Duodenal mucosa (tissue), 2 donors: ENCODE results near the gene CAMKV.

Experiments
- H3K27ac ChIP-seq: one replicate; pipeline ENCODE4 v1.7.0; 2013; ENCODE audit warnings: low read depth, low read length
- H3K27me3 ChIP-seq, 2 donors: one replicate each; pipeline ENCODE4 v1.7.0; 2013; ENCODE audit warnings: low read length in 2 of 2, control low read depth in 1 of 2; ENCODE audit not compliant: insufficient read depth in 2 of 2, control insufficient read depth in 1 of 2
- H3K36me3 ChIP-seq, 2 donors: one replicate each; pipeline ENCODE4 v1.7.0; 2013; ENCODE audit warnings: low read length in 2 of 2, control low read depth in 1 of 2; ENCODE audit not compliant: insufficient read depth in 2 of 2, control insufficient read depth in 1 of 2
- H3K4me1 ChIP-seq, 2 donors: one replicate each; pipeline ENCODE4 v1.7.0; 2013; ENCODE audit warnings: low read length in 2 of 2, control low read depth in 1 of 2; ENCODE audit not compliant: insufficient read depth in 2 of 2, control insufficient read depth in 1 of 2
- H3K4me3 ChIP-seq, 2 donors: one replicate each; pipeline ENCODE4 v1.7.0; 2013; ENCODE audit warnings: low read length in 2 of 2, low read depth in 1 of 2
- H3K9ac ChIP-seq, 2 donors: one replicate each; pipeline ENCODE4 v1.7.0; 2013; ENCODE audit warnings: low read length in 2 of 2, low read depth in 1 of 2
- H3K9me3 ChIP-seq, 2 donors: one replicate each; pipeline ENCODE4 v1.7.0; 2013; ENCODE audit warnings: low read length in 2 of 2, control low read depth in 1 of 2; ENCODE audit not compliant: control insufficient read depth in 1 of 2

CAMKV gene

DNA sequence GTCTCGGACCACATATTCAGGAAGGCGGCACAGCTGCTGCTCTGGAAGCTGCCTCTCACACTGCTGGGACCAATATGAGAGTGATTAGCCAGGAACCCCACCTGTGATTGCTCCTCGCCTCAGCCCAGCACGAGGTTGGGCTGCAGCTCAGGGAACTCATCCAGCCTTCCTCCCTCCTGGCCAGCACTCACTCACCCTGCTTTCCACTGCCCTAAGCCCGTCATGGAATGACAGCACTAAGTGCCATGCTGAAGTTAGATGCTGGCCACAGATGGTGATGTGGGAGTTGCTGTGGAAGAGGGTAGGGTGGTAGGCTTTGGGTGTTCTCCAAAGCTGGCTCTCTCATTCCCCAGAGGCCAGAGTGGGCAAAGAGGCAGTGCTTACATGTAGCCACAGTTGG lies 26.6 kb upstream of the CAMKV start:
- peaks cover 31 to 53% of the 10 kb centered on the region in 2 donors for H3K36me3 ChIP-seq
- no peak overlapping the region for H3K27ac ChIP-seq
- no peak overlapping the region for H3K9ac ChIP-seq
- H3K4me1 ChIP-seq = peaks cover 12 to 23% of the 10 kb centered on the region in 2 donors
- no peaks in the 10 kb centered on the region for H3K27me3 ChIP-seq
- H3K9me3 ChIP-seq = no peaks in the 10 kb centered on the region
- H3K4me3 ChIP-seq = no peak overlapping the region

DNA sequence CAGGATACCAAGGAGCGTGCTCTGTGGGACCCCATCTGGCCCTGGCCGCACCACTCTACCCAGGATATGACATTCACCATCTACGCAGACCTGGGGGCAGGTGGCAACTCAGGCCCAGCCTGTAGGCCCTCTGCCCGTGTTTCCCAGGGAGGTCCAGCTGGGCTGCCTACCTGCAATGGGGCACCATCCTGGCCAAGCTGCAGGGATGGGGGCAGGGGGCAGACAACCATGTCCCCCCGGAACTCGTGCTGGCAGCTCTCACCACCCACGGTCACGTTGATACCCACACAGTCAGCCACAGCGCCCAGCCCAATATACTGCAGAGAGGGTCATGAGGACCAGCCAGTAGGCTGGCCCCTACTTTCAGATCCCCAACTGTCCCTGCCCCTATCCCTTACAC lies 26.1 kb upstream of the CAMKV start:
- no peak overlapping the region for H3K27ac ChIP-seq
- H3K4me3 ChIP-seq = no peak overlapping the region
- no peaks in the 10 kb centered on the region for H3K27me3 ChIP-seq
- H3K36me3 ChIP-seq = peaks cover 37 to 58% of the 10 kb centered on the region in 2 donors
- no peaks in the 10 kb centered on the region for H3K9me3 ChIP-seq
- no peak overlapping the region for H3K9ac ChIP-seq
- peaks cover 7 to 17% of the 10 kb centered on the region in 2 donors for H3K4me1 ChIP-seq

DNA sequence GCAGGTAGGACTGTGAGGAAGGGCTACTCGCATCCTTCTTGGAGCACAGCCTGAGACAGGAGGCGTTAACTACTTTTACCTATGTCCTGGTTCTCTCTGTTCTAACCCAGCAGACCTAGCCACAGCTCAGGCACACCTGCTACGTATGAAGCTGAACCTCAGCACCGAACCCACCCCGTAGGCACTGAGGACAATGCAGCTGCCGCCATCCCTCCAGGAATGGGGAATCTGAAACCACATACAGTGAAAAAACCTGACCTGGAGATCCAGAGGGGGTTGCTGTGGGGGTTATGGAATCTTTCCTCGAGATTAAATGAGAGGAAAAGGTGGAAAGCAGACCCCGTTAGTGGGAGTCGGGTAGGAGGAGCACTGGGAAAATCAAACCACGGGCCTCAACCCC lies 19.6 kb upstream of the CAMKV start:
- Histone ChIP-seq H3K27me3 (no peaks in the 10 kb centered on the region), H3K36me3 (peaks cover 21 to 37% of the 10 kb centered on the region in 2 donors), H3K9ac (no peak overlapping the region)

DNA sequence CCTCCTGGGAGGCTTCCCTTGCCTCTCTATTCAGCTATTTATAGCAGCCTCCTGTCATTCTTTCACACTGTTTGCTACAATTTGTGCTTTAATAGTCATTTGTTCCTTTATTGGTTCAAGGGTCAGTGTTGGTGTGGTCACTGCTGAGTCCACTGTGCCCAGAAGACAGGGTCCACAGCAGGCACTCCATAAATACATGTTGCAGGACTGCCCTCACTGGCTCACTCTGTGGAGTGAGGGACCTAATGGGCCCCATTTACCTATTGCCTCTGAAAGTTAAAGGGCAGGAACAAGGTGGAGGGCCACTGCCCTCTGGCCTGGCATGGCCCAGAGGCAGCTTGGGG lies 17.2 kb upstream of the CAMKV start:
- H3K36me3 ChIP-seq = peaks cover 21 to 36% of the 10 kb centered on the region in 2 donors
- H3K27ac ChIP-seq = no peak overlapping the region
- peaks cover 5 to 9% of the 10 kb centered on the region in 2 donors for H3K4me1 ChIP-seq
- no peaks in the 10 kb centered on the region for H3K27me3 ChIP-seq
- no peaks in the 10 kb centered on the region for H3K9me3 ChIP-seq
- H3K4me3 ChIP-seq = no peak overlapping the region
- H3K9ac ChIP-seq = no peak overlapping the region

More for the DNA sequence above, 19.6 kb upstream of the CAMKV start:
- Histone ChIP-seq H3K27ac (no peak overlapping the region), H3K4me1 (no peaks in the 10 kb centered on the region), H3K9me3 (no peaks in the 10 kb centered on the region), H3K4me3 (no peak overlapping the region)

DNA sequence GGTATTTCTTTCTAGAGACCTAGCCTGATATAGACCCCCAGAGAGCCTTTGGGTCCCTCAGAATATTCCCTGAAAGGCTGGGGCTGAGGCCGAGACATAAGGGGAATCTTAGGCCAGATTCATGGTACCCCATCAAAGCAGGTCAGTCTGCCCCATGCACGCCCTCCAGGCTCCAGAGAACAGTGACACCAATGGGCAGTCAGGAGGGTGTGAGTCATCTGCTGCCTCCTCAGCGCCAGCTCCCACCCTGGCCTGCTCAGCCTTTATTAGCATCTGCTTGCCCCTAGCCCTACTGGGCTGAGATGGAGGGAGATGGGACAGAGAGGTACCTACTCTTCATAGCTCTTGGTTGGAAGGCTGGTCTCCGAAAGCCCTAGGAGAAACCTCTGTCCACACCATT lies 14.3 kb upstream of the CAMKV start:
- Histone ChIP-seq H3K9ac (no peak overlapping the region), H3K27me3 (no peaks in the 10 kb centered on the region), H3K27ac (no peak overlapping the region), H3K36me3 (peaks cover 4 to 12% of the 10 kb centered on the region in 2 donors), H3K9me3 (no peaks in the 10 kb centered on the region), H3K4me1 (peaks cover 15 to 20% of the 10 kb centered on the region in 2 donors), H3K4me3 (no peak overlapping the region)

DNA sequence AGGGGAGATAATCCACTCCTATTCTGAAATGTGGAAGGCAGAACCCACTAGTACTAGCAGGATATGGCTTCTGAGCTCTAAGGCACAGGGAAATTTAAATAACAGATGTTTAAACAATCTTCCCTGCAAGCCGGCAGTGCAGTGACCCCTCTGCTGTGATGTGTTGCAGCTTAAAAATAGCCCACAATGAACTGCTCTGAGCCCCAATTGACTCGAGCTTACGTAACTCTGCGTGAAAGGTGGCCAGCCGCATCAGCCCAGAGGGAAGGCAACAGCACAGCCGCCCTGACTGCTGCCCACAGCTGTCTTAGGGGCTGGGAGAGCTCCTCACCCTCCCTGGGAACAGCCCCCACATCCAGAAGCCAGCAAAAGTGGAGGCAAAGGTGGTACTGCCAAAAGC lies 12.5 kb upstream of the CAMKV start:
- Histone ChIP-seq H3K9ac (no peak overlapping the region), H3K4me1 (peaks cover 15 to 20% of the 10 kb centered on the region in 2 donors), H3K27ac (no peak overlapping the region), H3K36me3 (peaks cover 0 to 3% of the 10 kb centered on the region in 2 donors), H3K9me3 (no peaks in the 10 kb centered on the region), H3K4me3 (no peak overlapping the region), H3K27me3 (no peaks in the 10 kb centered on the region)

DNA sequence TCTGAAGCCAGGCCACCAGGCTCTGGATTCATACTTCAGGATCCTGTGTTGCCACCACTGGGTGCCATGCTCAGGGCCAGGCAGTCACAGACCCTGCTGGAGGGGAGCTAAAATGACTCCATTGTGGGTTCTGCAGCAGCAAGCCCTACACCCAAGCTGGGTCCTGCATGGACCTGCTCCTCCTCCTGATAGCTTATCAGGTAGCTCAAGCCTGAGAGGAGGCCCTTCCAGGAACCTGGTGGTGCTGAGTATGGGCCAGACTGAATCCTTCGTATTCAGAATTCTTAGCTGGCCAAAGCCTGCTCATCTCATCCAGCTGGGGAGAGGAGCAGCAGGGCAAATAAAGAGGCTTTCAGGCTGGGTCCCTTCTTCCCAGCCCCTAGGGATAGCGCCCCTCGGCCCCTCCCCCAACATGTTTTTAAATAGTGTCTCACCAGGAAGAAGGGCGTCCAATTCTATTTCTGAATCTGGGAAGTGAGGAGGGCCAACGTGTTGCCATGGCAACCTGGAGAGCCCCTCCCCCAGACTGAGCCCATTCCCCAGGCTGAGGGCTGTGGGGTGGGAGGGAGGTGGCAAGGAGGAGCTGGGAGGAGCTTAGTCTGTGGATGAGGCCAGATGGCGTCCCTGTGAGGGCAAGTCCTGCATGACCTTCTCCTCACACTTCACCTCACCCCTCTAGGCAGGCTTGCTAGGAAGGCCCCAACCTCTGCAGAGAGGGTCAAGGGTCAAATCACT lies 11.0 kb upstream of the CAMKV start:
- Histone ChIP-seq H3K27ac (no peak overlapping the region), H3K27me3 (no peaks in the 10 kb centered on the region), H3K9ac (no peak overlapping the region), H3K36me3 (no peaks in the 10 kb centered on the region), H3K4me3 (no peak overlapping the region), H3K4me1 (peaks cover 15 to 20% of the 10 kb centered on the region in 2 donors), H3K9me3 (no peaks in the 10 kb centered on the region)

DNA sequence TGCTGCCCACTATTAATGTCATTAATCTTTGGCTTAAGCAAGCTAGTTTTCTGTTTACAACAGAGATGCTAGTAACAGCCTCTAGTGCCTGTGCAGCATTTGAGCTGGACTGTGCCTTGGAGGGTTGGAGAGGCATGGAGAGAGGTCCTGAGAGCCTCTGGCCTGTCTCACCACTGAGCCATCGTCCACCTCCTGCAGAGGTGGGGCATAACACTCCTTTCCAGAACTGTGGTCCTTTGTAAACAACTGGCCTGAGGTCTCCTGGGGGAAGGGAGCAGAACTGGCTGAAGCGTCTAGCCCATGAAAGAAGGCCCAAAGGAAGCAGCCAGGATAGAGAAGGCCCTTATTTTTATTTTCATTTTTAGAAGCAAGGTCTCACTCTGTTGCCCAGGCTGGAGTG lies 10.0 kb upstream of the CAMKV start:
- Histone ChIP-seq H3K27me3 (no peaks in the 10 kb centered on the region), H3K9me3 (no peaks in the 10 kb centered on the region), H3K4me3 (no peak overlapping the region), H3K9ac (no peak overlapping the region), H3K4me1 (peaks cover 15 to 20% of the 10 kb centered on the region in 2 donors), H3K27ac (no peak overlapping the region), H3K36me3 (no peaks in the 10 kb centered on the region)

DNA sequence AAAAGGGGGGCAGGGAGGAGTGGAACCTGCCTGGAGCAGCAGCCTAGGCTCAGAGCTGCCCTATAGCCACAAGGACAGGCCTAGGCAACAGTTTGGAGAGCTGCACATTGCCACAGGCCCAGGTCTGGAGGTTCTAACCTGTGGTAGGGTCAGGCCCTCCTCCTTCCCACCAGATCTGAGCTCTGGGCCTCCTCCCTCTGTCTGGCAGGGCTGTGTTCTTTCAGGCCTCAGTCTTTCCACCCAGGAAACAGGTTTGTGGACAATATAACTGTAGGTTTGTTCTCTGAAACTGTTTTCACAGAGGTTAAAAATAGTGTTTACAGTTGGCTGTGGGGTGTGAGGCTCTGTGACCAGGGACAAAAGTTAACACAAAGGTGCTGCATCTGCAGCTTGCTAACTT lies 9.0 kb upstream of the CAMKV start:
- H3K4me3 ChIP-seq = no peak overlapping the region
- H3K27me3 ChIP-seq = no peaks in the 10 kb centered on the region
- no peaks in the 10 kb centered on the region for H3K36me3 ChIP-seq
- H3K9me3 ChIP-seq = no peaks in the 10 kb centered on the region
- H3K27ac ChIP-seq = no peak overlapping the region
- no peak overlapping the region for H3K9ac ChIP-seq
- peaks cover 20 to 29% of the 10 kb centered on the region in 2 donors for H3K4me1 ChIP-seq

DNA sequence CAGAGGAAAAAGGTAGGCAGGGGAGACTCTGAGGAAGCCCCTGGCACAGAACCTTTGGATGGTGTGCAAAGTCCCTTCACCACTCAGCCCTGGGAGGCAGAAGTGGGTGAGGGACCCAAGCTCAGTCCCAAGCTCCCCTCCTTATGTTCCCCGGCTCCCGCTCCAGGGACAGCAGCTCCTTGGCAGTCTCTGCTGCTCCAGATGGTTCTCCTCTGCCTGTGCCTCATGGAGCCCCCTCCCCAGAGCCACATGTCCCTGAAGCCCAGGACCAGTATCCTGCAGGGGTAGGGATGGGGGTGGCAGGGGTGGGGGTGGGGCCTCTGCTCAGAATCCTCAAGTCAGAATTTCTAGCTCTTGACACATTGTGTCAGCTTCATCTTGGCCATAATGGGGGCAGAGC lies 8.0 kb upstream of the CAMKV start:
- Histone ChIP-seq H3K36me3 (no peaks in the 10 kb centered on the region), H3K4me3 (no peak overlapping the region), H3K9me3 (no peaks in the 10 kb centered on the region), H3K4me1 (peaks cover 29 to 37% of the 10 kb centered on the region in 2 donors), H3K27ac (no peak overlapping the region), H3K9ac (no peak overlapping the region), H3K27me3 (no peaks in the 10 kb centered on the region)
